Smooth muscle cell (in vitro differentiated cells): ENCODE results near the gene ANKRD13A. TPM values are rescaled to one million over a fixed set of nuclear protein-coding genes. Genes with fewer than 3 reads are reported as not detected.

Experiments used
- DNase-seq: peaks from one replicate; lab custom pipeline; 2025; ENCODE audit not compliant: unreplicated experiment; lab: John Stamatoyannopoulos, UW
- H2AFZ ChIP-seq: fragments of 200-600 bp; sonication (generic); 2 replicates; pipeline ENCODE4 v1.6.0; 2016; ENCODE audit warnings: antibody characterized with exemption, low read depth, mild to moderate bottlenecking
- H3F3A ChIP-seq: fragments of 200-600 bp; sonication (generic); 2 replicates; pipeline ENCODE4 v1.6.0; 2017; ENCODE audit warnings: antibody characterized with exemption, low read depth
- H3K27ac ChIP-seq: fragments of 200-600 bp; sonication (generic); 2 replicates; pipeline ENCODE4 v1.5.1; 2016; ENCODE audit warnings: low read depth, mild to moderate bottlenecking
- H3K27me3 ChIP-seq: fragments of 200-600 bp; sonication (generic); 2 replicates; pipeline ENCODE4 v1.6.1; 2016; ENCODE audit warnings: low read depth, mild to moderate bottlenecking
- H3K36me3 ChIP-seq: fragments of 200-600 bp; sonication (generic); 2 replicates; pipeline ENCODE4 v1.5.1; 2016; ENCODE audit warnings: low read depth
- H3K4me1 ChIP-seq: fragments of 200-600 bp; sonication (generic); 2 replicates; pipeline ENCODE4 v1.5.1; 2016; ENCODE audit warnings: low read depth
- H3K4me2 ChIP-seq: fragments of 200-600 bp; sonication (generic); 2 replicates; pipeline ENCODE4 v1.6.0; 2016; ENCODE audit warnings: mild to moderate bottlenecking
- H3K4me3 ChIP-seq: fragments of 200-600 bp; sonication (generic); 2 replicates; pipeline ENCODE4 v1.5.1; 2016; ENCODE audit warnings: mild to moderate bottlenecking
- H3K79me2 ChIP-seq: fragments of 200-600 bp; sonication (generic); 2 replicates; pipeline ENCODE4 v1.6.0; 2016; ENCODE audit warnings: low read depth, mild to moderate bottlenecking
- H3K9ac ChIP-seq: fragments of 200-600 bp; sonication (generic); 2 replicates; pipeline ENCODE4 v1.6.0; 2016; ENCODE audit warnings: low read depth
- H3K9me3 ChIP-seq: fragments of 200-600 bp; sonication (generic); replicated peaks from 2 replicates; pipeline ENCODE4 v1.5.1; 2016; ENCODE audit warnings: low read depth
- H4K20me1 ChIP-seq: fragments of 200-600 bp; sonication (generic); 2 replicates; pipeline ENCODE4 v1.6.0; 2016; ENCODE audit warnings: low read depth
- CTCF ChIP-seq: fragments of 200-600 bp; sonication (generic); IDR thresholded peaks from 2 replicates; pipeline ENCODE4 v1.5.1; 2017; ENCODE audit warnings: borderline replicate concordance, mild to moderate bottlenecking, antibody characterized with exemption; ENCODE audit not compliant: insufficient read depth, poor library complexity, severe bottlenecking
- WGBS: methylation state at CpG from one replicate; pipeline ENCODE4 v1.1.7; 2016; ENCODE audit warnings: low lambda C conversion rate; 5-methylcytosine and 5-hydroxymethylcytosine counted together
- polyA plus RNA-seq: library from polyadenylated mRNA; unstranded; fragments of >200 nt; fragmentation: Nextera tagmentation; extraction: Ambion mirVana; gene quantifications from 2 replicates; pipeline ENCODE4 v1.2.1, GENCODE V29; 2016
- small RNA-seq: library from RNA; depleted of rRNA; stranded (forward); fragments of <200 nt; gene quantifications from one replicate; pipeline ENCODE3, GENCODE V24; 2014
- total RNA-seq: library from RNA; depleted of rRNA; stranded (reverse); fragments of >200 nt; gene quantifications from 2 replicates; pipeline ENCODE4 v1.2.3, GENCODE V29; 2014

ANKRD13A gene
- total and polyA plus RNA-seq, 2 experiments from 2014 or later, result 11.6 to 31.1 TPM

- no peaks in the 10 kb centered on the region for H3K36me3 ChIP-seq
- no peaks in the 10 kb centered on the region for H3K79me2 ChIP-seq
- no peak overlapping the region for H3K27ac ChIP-seq
- no peak overlapping the region for H3K9ac ChIP-seq
- no peaks in the 10 kb centered on the region for H3K4me1 ChIP-seq
- H4K20me1 ChIP-seq, result no peaks in the 10 kb centered on the region
- 82% methylated on average over 5 of the region's 5 CpGs for WGBS
- H3K4me2 ChIP-seq, result no peak overlapping the region
- H3K9me3 ChIP-seq, result no peaks in the 10 kb centered on the region
- H3K27me3 ChIP-seq, result peaks cover 8% of the 10 kb centered on the region
- H3K4me3 ChIP-seq, result no peak overlapping the region
- DNase-seq, result no peak
- no peaks in the 10 kb centered on the region for H3F3A ChIP-seq
- no peak for TF ChIP-seq CTCF
- no peak overlapping the region for H2AFZ ChIP-seq
Measured at GRCh38 chr12:110088936-110089335, 89.7 kb downstream of the ANKRD13A start.

Small RNA genes lying within 50 kb of the gene (small RNA-seq; reads per million reads assigned to genes)
- not detected for gene AC007546.2

Other genes starting within 250 kb of the ANKRD13A start
- 0.63 and 1.9 TPM in 2 replicates for gene TRPV4, start 166.0 kb upstream of the ANKRD13A start, total RNA-seq
- gene TRPV4, start 166.0 kb upstream of the ANKRD13A start, polyA plus RNA-seq, result 1.5 TPM in 2 replicates
- gene GLTP, start 118.9 kb upstream of the ANKRD13A start, total RNA-seq, result 46.9 and 63.5 TPM in 2 replicates
- gene GLTP, start 118.9 kb upstream of the ANKRD13A start, polyA plus RNA-seq, result 38.1 and 43.4 TPM in 2 replicates
- gene TCHP, start 99.2 kb upstream of the ANKRD13A start, total RNA-seq, result 4.2 and 6.6 TPM in 2 replicates
- 7.7 and 7.8 TPM in 2 replicates for gene TCHP, start 99.2 kb upstream of the ANKRD13A start, polyA plus RNA-seq
- gene GIT2, start 3.1 kb upstream of the ANKRD13A start, total RNA-seq, result 27.3 and 27.4 TPM in 2 replicates
- 20.3 and 24.9 TPM in 2 replicates for gene GIT2, start 3.1 kb upstream of the ANKRD13A start, polyA plus RNA-seq
- gene C12orf76, start 49.1 kb downstream of the ANKRD13A start, total RNA-seq, result 12.0 and 16.8 TPM in 2 replicates
- gene C12orf76, start 49.1 kb downstream of the ANKRD13A start, polyA plus RNA-seq, result 10.0 and 13.9 TPM in 2 replicates
- gene IFT81, start 124.9 kb downstream of the ANKRD13A start, total RNA-seq, result 11.0 and 14.7 TPM in 2 replicates
- 8.0 and 9.1 TPM in 2 replicates for gene IFT81, start 124.9 kb downstream of the ANKRD13A start, polyA plus RNA-seq